ENCODE data around the gene PUS10. TPM values are rescaled to one million over a fixed set of nuclear protein-coding genes. Genes with fewer than 3 reads are reported as not detected.

Gene PUS10
- total RNA-seq, 4 donors from 2014 or later: 11.6 to 33.5 (median 23.1) TPM

- Histone ChIP-seq H3K36me3 (peaks cover 0 to 20% (median 0%) of the 10 kb centered on the region in 3 donors), H3K4me3 (no peak overlapping the region), H3K27ac (no peak overlapping the region), H3K9me3 (no peaks in the 10 kb centered on the region), H3K27me3 (no peaks in the 10 kb centered on the region), H3K4me1 (no peaks in the 10 kb centered on the region)
- DNase-seq: no peak
- TF ChIP-seq POLR2A (IDR thresholded peaks at IDR 0.05): no peak
- TF ChIP-seq CTCF (IDR thresholded peaks at IDR 0.05): no peak
These were observed 69.0 kb downstream of the PUS10 start for GRCh38 chr2:60948926-60949579.

GRCh38 chr2:60948161-60948560 is 69.9 kb downstream of the PUS10 start:
- Histone ChIP-seq H3K4me3 (no peak overlapping the region), H3K36me3 (peaks cover 0 to 18% (median 0%) of the 10 kb centered on the region in 3 donors), H3K27me3 (no peaks in the 10 kb centered on the region), H3K27ac (no peak overlapping the region), H3K4me1 (no peaks in the 10 kb centered on the region), H3K9me3 (no peaks in the 10 kb centered on the region)
- DNase-seq: no peak
- no peak for TF ChIP-seq POLR2A (IDR thresholded peaks at IDR 0.05)
- no peak for TF ChIP-seq CTCF (IDR thresholded peaks at IDR 0.05)

GRCh38 chr2:60947056-60947455 is 71.0 kb downstream of the PUS10 start:
- Histone ChIP-seq H3K27ac (no peak overlapping the region), H3K9me3 (no peaks in the 10 kb centered on the region), H3K4me3 (no peak overlapping the region), H3K27me3 (no peaks in the 10 kb centered on the region), H3K4me1 (no peaks in the 10 kb centered on the region), H3K36me3 (peaks cover 0 to 18% (median 0%) of the 10 kb centered on the region in 3 donors)
- TF ChIP-seq POLR2A (IDR thresholded peaks at IDR 0.05) (no peak), CTCF (IDR thresholded peaks at IDR 0.05) (no peak)
- DNase-seq: no peak

GRCh38 chr2:60945341-60945740 is 72.7 kb downstream of the PUS10 start:
- H3K27ac ChIP-seq: no peak overlapping the region
- no peak for TF ChIP-seq POLR2A (IDR thresholded peaks at IDR 0.05)
- TF ChIP-seq CTCF (IDR thresholded peaks at IDR 0.05): no peak
- H3K4me1 ChIP-seq: no peaks in the 10 kb centered on the region
- no peak for DNase-seq
- no peak overlapping the region for H3K4me3 ChIP-seq
- no peaks in the 10 kb centered on the region for H3K27me3 ChIP-seq
- peaks cover 0 to 8% (median 0%) of the 10 kb centered on the region in 3 donors for H3K36me3 ChIP-seq
- H3K9me3 ChIP-seq: no peaks in the 10 kb centered on the region

- H3K36me3 ChIP-seq: peaks cover 0 to 13% (median 0%) of the 10 kb centered on the region in 3 donors
- H3K27me3 ChIP-seq: no peaks in the 10 kb centered on the region
- TF ChIP-seq POLR2A (IDR thresholded peaks at IDR 0.05) (no peak), CTCF (IDR thresholded peaks at IDR 0.05) (no peak)
- H3K9me3 ChIP-seq: no peaks in the 10 kb centered on the region
- H3K4me1 ChIP-seq: no peaks in the 10 kb centered on the region
- H3K4me3 ChIP-seq: no peak overlapping the region
- H3K27ac ChIP-seq: no peak overlapping the region
- no peak for DNase-seq
These were observed 78.4 kb downstream of the PUS10 start for GRCh38 chr2:60939622-60940021.

Measured in Peyer's patch (tissue), 4 donors.